Amygdala (tissue), 56 donors: ENCODE measurements around the gene SH3YL1.

Experiments
- DNase-seq, 56 donors: peaks; one replicate each; lab custom pipeline; 2025; lab: John Stamatoyannopoulos, UW

Gene SH3YL1

GRCh38 chr2:228518-229278 is 35.1 kb downstream of the SH3YL1 start:
- no peak for DNase-seq

GRCh38 chr2:228115-228514 is 35.7 kb downstream of the SH3YL1 start:
- DNase-seq: no peak

GRCh38 chr2:223971-224760 is 39.7 kb downstream of the SH3YL1 start:
- DNase-seq: peak in 11 of 56 donors; percentile 9 to 42 (median 25)

- no peak for DNase-seq
Observed at GRCh38 chr2:223451-223850, 40.4 kb downstream of the SH3YL1 start.

- DNase-seq: no peak
Observed at GRCh38 chr2:216068-216467, 47.8 kb downstream of the SH3YL1 start.

GRCh38 chr2:213932-214693 is 49.7 kb downstream of the SH3YL1 start:
- DNase-seq: peak in 23 of 56 donors; percentile 9 to 78 (median 32)

- no peak for DNase-seq
Observed at GRCh38 chr2:211486-212184, 52.2 kb downstream of the SH3YL1 start.

GRCh38 chr2:210660-211059 is 53.2 kb downstream of the SH3YL1 start:
- no peak for DNase-seq

- DNase-seq: no peak
Observed at GRCh38 chr2:209470-209869, 54.4 kb downstream of the SH3YL1 start.

- DNase-seq: no peak
Observed at GRCh38 chr2:208335-208734, 55.5 kb downstream of the SH3YL1 start.

- no peak for DNase-seq
Observed at GRCh38 chr2:203984-204383, 59.8 kb downstream of the SH3YL1 start.

GRCh38 chr2:203401-203800 is 60.4 kb downstream of the SH3YL1 start:
- DNase-seq: no peak

- no peak for DNase-seq
Observed at GRCh38 chr2:202945-203344, 60.9 kb downstream of the SH3YL1 start.

GRCh38 chr2:201648-202433 is 62.0 kb downstream of the SH3YL1 start:
- no peak for DNase-seq

- DNase-seq: no peak
Observed at GRCh38 chr2:199041-199966, 64.5 kb downstream of the SH3YL1 start.

- no peak for DNase-seq
Observed at GRCh38 chr2:196406-196805, 67.4 kb downstream of the SH3YL1 start.

GRCh38 chr2:195932-196331 is 67.9 kb downstream of the SH3YL1 start:
- no peak for DNase-seq

GRCh38 chr2:193141-193671 is 70.6 kb downstream of the SH3YL1 start:
- no peak for DNase-seq
